SKM-1 (cell line): ENCODE data around the gene ZCWPW1.
"Not testable (repeated sequence)": the region's sequence is repeated elsewhere in the genome, so short reads cannot be mapped to it uniquely, and the experiment has no call there.

Experiments used
- DNase-seq: peaks from one replicate; lab custom pipeline; 2025; ENCODE audit not compliant: unreplicated experiment; lab: John Stamatoyannopoulos, UW

ZCWPW1 gene

DNA sequence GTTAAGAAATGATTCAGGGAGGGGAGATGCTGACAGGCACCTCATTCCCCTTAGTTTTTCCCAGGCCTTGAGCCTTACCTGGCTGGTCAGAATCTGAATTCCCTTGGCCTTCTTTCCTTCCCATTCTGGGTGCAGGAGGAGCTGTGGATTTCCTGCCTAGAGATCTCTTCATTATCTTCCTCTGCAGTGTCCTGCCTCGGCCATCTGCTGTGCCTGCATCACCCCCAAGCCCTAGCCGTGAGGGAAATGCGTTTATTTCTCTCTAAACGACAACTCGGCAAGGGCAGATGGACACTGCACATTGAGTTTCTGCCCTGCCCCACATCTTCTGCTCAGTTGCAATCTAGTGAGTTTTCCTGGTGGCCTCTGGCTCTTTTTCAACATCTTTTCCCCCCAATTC is 26.7 kb downstream of the ZCWPW1 start:
- DNase-seq, result no peak

- no peak for DNase-seq
Measured at GRCh38 chr7:100400656-100401055, 27.8 kb downstream of the ZCWPW1 start.

- DNase-seq, result no peak
Measured at GRCh38 chr7:100400041-100400440, 28.5 kb downstream of the ZCWPW1 start.

DNA sequence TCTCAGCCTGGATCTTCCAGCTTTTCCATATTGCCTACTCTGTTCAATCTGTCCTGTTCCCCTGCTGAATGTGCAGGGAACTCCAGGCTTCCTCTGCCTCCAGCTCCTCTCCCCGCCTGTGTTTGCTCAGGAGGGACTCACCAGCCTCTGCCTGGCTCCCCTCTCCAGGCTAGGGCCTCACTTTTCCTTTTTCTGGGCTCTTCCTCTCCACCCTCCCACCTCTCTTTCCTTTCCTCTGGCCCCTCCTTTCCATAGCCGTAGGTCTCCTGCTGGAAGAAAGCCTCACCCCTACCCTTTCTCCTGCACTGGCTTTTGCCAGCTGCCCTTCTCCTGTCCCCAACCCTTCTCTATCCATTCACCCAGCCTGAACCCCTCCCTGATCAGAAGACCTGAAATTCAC is 30.3 kb downstream of the ZCWPW1 start:
- DNase-seq, result no peak

GRCh38 chr7:100397315-100398081 is 31.0 kb downstream of the ZCWPW1 start:
- DNase-seq, result no peak

GRCh38 chr7:100396421-100396982 is 32.0 kb downstream of the ZCWPW1 start:
- DNase-seq, result peak; percentile 76

- no peak for DNase-seq
Measured at GRCh38 chr7:100394077-100394476, 34.4 kb downstream of the ZCWPW1 start.

GRCh38 chr7:100393233-100393905 is 35.1 kb downstream of the ZCWPW1 start:
- DNase-seq, result no peak

- DNase-seq, result no peak
Measured at GRCh38 chr7:100390286-100391009, 38.1 kb downstream of the ZCWPW1 start.

DNA sequence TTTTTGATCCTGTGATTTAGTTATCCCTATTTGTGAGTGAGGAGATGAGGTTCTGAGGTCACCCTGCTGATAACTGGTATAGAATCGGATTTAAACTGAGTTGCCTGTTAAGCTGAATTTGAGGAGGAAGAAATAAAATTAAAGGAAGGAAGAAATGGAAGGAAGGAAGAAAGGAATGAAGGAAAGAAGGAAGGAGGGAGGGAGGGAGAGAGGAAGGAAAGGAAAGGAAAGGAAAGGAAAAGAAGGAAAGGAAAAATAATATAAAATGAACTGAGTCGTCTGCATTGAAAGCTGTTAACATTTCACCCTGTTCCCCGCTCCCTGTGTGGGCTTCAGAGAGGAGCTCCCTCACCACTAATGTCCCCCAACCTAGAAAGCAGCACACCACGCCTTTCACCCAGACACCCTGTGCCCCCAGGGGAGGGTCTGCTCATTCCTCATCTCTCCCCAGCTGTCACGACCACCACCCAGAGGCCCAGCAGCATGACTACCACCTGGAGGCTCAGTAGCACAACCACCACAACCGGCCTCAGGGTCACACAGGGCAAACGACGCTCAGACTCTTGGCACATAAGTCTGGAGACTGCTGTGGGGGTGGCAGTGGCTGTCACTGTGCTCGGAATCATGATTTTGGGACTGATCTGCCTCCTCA is 38.9 kb downstream of the ZCWPW1 start:
- no peak for DNase-seq

GRCh38 chr7:100387695-100388094 is 40.8 kb downstream of the ZCWPW1 start:
- DNase-seq, result no peak

DNA sequence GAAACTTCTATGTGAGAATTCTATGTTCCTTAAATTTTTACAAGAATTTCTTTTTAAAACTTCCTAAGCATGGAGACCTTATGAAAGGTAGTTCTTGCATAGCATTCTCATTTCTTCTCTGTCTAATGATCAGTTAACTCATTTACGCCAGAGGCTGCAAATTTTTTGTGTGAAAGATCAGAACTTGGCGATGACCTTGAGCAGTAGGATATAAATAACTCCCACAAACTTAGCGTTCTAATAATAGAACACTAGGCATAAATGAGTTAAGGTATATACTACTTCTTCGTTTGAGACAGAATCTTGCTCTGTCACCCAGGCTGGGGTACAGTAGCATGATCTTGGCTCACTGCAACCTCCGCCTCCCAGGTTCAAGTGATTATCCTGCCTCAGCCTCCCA is 41.6 kb downstream of the ZCWPW1 start:
- DNase-seq, result no peak

GRCh38 chr7:100384628-100385294 is 43.7 kb downstream of the ZCWPW1 start:
- no peak for DNase-seq

- DNase-seq, result not testable (repeated sequence)
Measured at GRCh38 chr7:100382234-100382853, 46.2 kb downstream of the ZCWPW1 start.

DNA sequence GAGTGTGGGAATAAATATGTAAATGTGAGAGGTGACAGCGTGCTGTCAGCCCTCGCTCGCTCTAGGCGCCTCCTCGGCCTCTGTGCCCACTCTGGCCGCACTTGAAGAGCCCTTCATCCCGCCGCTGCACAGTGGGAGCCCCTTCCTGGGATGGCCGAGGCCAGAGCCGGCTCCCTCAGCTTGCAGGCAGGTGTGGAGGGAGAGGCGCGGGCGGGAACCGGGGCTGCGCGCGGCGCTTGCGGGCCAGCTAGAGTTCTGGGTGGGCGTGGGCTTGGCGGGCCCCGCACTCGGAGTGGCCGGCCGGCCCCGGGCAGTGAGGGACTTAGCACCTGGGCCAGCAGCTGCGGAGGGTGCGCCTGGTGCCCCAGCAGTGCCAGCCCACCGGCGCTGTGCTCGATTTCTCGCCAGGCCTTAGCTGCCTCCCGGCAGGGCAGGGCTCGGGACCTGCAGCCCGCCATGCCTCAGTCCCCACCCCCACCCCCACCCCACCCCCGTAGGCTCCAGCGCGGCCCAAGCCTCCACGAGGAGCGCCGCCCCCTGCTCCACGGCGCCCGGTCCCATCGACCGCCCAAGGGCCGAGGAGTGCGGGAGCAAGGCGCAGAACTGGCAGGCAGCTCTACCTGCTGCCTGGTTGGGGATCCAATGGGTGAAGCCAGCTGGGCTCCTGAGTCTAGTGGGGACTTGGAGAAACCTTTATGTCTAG is 46.8 kb downstream of the ZCWPW1 start:
- DNase-seq, result not testable (repeated sequence)

- no peak for DNase-seq
Measured at GRCh38 chr7:100380196-100380595, 48.3 kb downstream of the ZCWPW1 start.

DNA sequence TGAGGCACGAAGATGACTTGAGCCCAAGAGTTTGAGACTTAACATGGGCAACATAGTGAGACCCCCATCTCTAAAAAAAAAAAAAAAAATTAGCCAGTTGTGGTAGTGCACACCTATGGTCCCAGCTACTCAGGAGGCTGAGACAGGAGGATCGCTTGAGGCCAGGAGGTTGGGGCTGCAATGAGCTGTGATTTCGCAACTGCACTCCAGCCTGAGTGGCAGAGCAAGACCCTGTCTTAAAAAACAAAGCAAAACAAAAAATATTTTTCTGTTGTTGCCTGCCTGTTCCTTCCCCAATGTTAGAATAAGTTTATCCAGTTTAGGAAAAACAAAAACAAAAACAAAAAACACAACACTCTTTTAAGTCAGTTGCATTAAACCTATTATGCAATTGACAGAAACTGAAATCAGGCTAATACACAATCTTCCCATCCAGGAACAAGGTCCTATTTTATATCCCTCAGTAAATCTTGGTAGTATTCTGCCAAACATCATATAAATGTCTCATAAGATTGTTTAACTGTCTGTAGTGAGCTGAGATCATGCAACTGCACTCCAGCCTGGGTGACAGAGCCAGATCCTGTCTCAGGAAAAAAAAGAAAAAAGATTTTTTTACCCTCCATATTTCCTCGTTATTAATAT is 50.3 kb downstream of the ZCWPW1 start:
- DNase-seq, result no peak

DNA sequence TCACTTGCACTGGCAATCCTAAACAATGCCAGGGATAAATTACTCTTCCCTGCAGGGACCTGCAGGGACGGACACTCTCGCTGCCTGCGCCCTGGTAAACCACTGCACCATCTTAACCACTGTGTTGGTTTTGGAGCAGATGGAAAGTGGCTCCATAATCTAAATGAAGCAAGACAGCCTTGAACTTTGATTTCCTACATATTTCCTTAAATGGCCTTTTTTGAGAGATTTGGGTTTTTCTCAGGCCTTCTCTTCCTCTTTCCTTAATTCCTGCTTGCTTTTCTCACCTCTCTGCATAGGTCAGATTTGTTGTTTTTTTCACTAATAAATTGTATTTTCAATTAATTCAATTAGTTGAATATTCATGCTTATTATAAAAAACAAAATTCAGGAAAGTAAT is 52.4 kb downstream of the ZCWPW1 start:
- DNase-seq, result no peak

DNA sequence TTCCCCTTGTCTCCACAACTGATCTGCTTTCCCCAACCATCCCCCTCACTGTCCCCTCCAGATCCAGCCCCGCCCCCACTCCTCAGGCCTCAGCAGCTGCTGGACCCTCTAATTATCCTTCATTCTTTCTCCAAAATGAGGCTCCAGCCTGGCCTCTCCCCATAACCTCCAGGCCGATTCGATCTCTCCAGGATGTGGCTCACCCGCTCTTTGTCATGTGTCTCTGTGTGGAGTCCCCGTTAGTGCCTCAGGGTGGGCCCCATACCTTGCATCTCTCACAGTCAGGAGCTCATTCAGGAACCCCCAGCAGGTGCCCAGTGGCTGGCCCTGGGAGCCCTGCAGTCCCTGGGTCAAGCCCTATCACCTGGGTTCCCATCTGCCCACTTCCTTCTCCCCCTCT is 53.9 kb downstream of the ZCWPW1 start:
- no peak for DNase-seq
